Measurements from ENCODE around the gene HTR2A.
"Not testable (repeated sequence)": the region's sequence is repeated elsewhere in the genome, so short reads cannot be mapped to it uniquely, and the experiment has no call there.

The HTR2A gene

DNA sequence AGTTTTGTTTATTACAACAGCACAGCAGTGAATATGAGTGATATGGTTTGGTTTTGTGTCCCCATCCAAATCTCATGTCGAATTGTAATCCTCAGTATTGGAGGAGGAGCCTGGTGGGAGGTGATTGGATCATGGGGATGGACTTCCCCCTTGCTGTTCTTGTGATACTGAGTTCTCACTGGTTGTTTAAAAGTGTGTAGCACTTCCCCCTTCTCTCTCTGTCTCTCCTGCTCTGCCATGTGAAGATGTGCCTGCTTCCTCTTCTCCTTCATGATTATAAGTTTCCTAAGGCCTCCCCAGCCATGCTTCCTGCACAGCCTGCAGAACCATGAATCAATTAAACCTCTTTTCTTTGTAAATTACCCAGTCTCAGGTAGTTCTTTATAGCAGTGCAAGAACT, 91.9 kb downstream of the HTR2A start:
- DNase-seq (ENCODE audit: low spot score), result not testable (repeated sequence)

GRCh38 chr13:46804391-46804815, 92.5 kb downstream of the HTR2A start:
- DNase-seq (ENCODE audit: low spot score), result peak; percentile 76

DNA sequence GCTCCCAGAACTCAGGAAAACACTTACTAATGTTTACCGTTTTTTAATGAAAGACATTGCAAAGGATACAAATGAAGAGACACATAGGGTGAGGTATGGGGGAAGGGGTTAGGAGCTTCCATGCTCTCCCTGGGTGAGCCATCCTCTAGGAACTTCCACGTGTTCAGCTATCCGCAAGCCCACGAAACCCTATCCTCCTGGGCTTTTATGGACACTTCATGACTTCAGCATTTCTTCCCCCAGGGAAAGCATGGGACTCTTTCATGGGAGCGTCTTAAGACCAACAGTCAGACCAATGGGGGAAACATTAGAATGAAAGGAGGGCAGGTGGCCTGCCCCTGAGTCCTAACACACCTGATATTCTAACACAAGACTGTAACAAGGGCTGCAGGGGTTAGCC, 93.3 kb downstream of the HTR2A start:
- no peak for DNase-seq (ENCODE audit: low spot score)

DNA sequence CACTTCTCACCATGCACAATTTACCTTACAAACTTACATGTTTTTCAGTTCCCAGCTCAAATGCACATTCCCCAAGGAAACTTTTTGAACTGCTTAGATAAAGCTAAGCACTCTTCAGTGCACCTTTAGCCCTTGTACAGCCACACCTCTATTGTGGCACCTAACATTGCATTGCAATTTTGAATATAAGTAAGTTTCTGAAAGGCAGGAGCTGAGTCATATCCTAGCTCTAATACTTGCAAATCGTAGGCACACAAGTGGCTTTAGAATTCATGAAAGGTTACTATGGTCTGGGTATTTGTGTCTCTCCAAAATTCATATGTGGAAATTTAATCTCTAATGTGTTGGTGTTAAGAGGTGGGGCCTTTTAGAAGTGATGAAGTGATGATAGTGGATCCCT, 95.0 kb downstream of the HTR2A start:
- DNase-seq (ENCODE audit: low spot score), result no peak

- no peak for DNase-seq (ENCODE audit: low spot score)
Measured at GRCh38 chr13:46799139-46799538, 97.7 kb downstream of the HTR2A start.

GRCh38 chr13:46797501-46798237, 99.2 kb downstream of the HTR2A start:
- no peak for DNase-seq (ENCODE audit: low spot score)

DNA sequence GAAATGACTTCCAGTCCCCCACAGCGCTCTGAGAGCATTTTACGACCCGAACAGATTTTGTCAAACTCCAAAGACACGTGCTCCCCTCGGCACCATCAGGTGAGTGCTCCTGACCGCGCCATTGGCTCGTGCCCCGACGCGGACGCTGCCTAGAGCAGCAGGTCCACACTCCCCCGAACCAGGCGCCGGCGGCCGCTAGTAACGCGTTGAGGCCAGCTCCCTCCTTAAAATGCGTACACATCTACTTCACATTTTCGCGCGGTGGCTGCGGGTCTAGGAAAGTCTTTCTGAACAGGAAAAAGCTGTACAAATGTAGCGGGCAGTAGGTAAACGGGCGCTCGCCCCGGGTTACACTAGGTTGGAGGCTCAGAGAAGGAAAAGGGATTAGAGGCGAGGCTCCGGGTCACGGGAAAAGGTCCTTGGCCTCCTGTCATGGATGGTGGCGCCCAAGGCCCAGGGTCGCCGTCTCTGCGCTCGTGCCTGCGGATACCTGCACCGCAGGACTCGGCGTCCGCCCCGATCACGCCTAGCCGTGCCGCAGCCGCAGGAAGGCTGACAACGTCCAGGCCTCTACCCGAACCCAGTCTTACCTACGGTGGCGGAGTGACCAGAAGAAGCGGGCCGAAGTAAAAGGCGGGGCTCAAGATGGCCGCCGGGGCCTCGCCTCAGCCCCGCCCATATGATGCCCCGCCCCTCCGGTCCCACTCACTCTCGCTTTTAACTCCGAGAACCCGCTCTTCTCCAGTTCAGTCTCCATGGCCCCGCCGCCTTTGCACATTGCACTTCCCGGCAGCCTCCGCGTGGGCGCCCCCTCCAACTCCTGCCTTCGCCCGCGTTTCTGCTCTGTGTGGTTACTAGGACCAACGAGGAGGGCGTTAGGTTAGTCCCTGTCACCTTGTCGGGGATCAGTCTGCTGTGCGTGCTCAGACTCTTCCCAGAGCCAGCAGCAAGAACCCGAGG, 100.1 kb downstream of the HTR2A start, which contains the start of gene ESD:
ESD (minus strand) TSS at position 647 of the 960 bp plus-strand sequence. CDS start 5,748 bp downstream, outside the sequence.
- peak; percentile 86 for DNase-seq (ENCODE audit: low spot score)

GRCh38 chr13:46796129-46796514, 100.7 kb downstream of the HTR2A start:
- DNase-seq (ENCODE audit: low spot score), result no peak

DNA sequence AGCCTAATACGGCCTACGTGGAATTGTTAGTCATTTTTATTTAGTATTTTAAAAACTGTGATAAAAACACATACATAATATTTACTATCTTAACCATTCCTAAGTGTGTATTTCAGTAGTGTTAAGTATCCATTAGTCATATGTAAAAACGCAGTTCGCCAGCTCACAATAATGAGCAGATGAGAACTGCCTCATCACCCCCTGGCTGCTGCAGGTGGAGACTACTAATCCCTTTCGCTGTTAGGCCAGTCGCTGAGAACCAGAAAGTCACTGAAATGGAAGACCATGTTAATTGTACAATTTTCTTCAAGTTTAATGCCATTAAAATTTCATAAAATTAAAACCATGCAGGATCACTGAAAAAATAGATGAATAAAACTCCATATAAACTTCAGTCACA, 101.5 kb downstream of the HTR2A start:
- DNase-seq (ENCODE audit: low spot score), result no peak

DNA sequence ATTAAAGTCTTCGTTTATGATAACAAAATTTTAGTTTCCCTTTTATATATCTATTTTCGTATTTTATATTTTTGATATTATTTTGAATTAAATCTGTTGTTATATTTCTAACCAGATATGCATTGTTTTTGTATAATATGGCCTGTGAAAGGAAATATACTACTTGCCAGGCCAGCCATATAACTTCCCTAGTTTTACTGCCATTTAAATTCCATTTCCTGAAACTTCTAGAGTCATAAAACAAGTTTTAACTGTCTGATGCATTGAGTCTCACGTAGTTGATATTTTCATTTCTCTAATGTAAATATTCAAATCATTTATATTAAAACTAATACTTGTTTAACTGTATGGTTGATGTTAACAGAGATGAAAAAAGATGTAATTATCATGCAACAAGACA, 113.3 kb downstream of the HTR2A start:
- no peak for DNase-seq (ENCODE audit: low spot score)

DNA sequence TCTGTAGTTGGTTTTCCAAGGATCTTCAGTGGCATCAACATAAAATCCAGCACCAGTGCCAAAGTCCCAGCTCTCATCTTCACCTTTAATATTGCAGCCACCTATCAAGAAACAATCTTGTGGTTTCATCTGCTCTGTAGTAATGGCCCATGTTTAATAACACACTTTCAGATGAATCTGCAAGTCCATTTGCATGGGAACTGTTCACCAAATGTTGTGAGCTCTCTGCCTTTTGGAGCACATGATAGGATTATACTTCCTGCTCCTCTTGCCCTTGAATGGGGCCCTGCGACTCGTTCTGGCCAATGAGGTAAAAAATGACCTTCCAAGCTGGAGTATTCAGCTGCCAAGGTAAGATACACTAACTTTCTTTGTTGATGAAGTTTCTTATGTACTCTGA, 114.2 kb downstream of the HTR2A start:
- no peak for DNase-seq (ENCODE audit: low spot score)

DNA sequence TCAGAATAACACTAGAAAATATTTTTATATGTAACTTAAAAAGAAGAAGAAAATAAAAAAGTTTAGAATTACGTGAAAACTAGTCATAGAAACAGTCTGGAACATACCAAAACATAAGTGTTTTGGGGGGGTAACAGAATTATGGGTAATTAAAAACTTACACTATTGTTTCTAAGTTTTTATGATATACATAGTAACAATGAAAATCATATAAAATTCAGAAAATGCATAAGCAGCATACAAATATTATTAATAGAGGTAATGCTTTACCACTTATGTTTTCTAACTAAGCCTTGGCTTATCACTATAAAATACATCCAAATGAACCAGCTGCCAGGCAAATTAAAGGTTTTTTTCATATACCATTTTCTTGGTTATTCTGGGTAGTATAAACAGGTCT, 114.8 kb downstream of the HTR2A start:
- DNase-seq (ENCODE audit: low spot score), result no peak
